OCI-LY7 (cell line): Measurements from ENCODE around the gene FAM3B. TPM values are rescaled to one million over a fixed set of nuclear protein-coding genes. Genes with fewer than 3 reads are reported as not detected.

Source experiments
- BruUV-seq: library from RNA; stranded (reverse); fragments of 400-500 nt; replicated peaks from 2 replicates; lab custom pipeline; 2021; lab: Mats Ljungman, UMichigan
- CTCF ChIA-PET: fragments of 300-600 bp; sonication (Branson Sonifier 250); formaldehyde crosslinking; loops from one replicate; lab custom pipeline; 2022; ENCODE audit warnings: antibody characterized with exemption; ENCODE audit not compliant: unreplicated experiment; lab: Charles Lee
- POLR2A ChIA-PET: fragments of 300-600 bp; sonication (Branson Sonifier 250); formaldehyde crosslinking; loops from one replicate; lab custom pipeline; 2022; ENCODE audit warnings: antibody characterized with exemption; lab: Charles Lee
- DNase-seq: peaks from one replicate; pipeline ENCODE4 v3.0.0-alpha.2; 2015; ENCODE audit warnings: low spot score
- H2AFZ ChIP-seq: fragments of 200-600 bp; sonication (generic), shearing (Covaris generic); 2 replicates; pipeline ENCODE4 v1.6.1; 2014; ENCODE audit warnings: mild to moderate bottlenecking, antibody characterized with exemption, low read length, moderate library complexity
- H3K27ac ChIP-seq: fragments of 200-600 bp; sonication (generic); 2 replicates; pipeline ENCODE4 v1.5.1; 2014; ENCODE audit warnings: mixed run types, low read depth, mild to moderate bottlenecking, moderate library complexity, low read length, inconsistent platforms; ENCODE audit not compliant: poor library complexity, severe bottlenecking
- H3K36me3 ChIP-seq: fragments of 200-600 bp; sonication (generic); 2 replicates; pipeline ENCODE4 v1.6.1; 2014; ENCODE audit warnings: mild to moderate bottlenecking, antibody characterized with exemption, low read length, moderate library complexity, mixed read lengths; ENCODE audit not compliant: insufficient read depth
- H3K4me1 ChIP-seq: fragments of 200-600 bp; sonication (generic); 2 replicates; pipeline ENCODE4 v1.5.1; 2014; ENCODE audit warnings: mild to moderate bottlenecking, low read length; ENCODE audit not compliant: insufficient read depth, poor library complexity, severe bottlenecking
- H3K4me2 ChIP-seq: fragments of 200-600 bp; sonication (generic); 2 replicates; pipeline ENCODE4 v1.6.1; 2014; ENCODE audit warnings: mild to moderate bottlenecking, low read length
- H3K4me3 ChIP-seq: fragments of 200-600 bp; sonication (generic); 2 replicates; pipeline ENCODE4 v1.5.1; 2014; ENCODE audit warnings: mild to moderate bottlenecking, low read depth, low read length; ENCODE audit not compliant: poor library complexity, severe bottlenecking
- H3K79me2 ChIP-seq: fragments of 200-600 bp; sonication (generic); 2 replicates; pipeline ENCODE4 v1.6.1; 2016; ENCODE audit warnings: low read depth, mild to moderate bottlenecking, low read length, moderate library complexity, mixed read lengths; ENCODE audit not compliant: insufficient read depth
- H3K9me2 ChIP-seq: fragments of 200-600 bp; sonication (generic); 2 replicates; pipeline ENCODE4 v1.6.1; 2016; ENCODE audit warnings: mild to moderate bottlenecking, low read length, mixed read lengths; ENCODE audit not compliant: insufficient read depth
- H3K9me3 ChIP-seq: fragments of 200-600 bp; sonication (generic); 2 replicates; pipeline ENCODE4 v1.6.1; 2014; ENCODE audit warnings: mild to moderate bottlenecking, mixed run types, low read length, mixed read lengths
- H4K20me1 ChIP-seq: fragments of 200-600 bp; sonication (generic); 2 replicates; pipeline ENCODE4 v1.6.1; 2014; ENCODE audit warnings: mild to moderate bottlenecking, antibody characterized with exemption, low read length, moderate library complexity, mixed read lengths; ENCODE audit not compliant: insufficient read depth
- CTCF ChIP-seq: fragments of 200-600 bp; sonication (generic); conservative IDR thresholded peaks from 2 replicates; pipeline ENCODE4 v1.5.1; 2014; ENCODE audit warnings: mild to moderate bottlenecking, antibody characterized with exemption, low read length, moderate library complexity, mixed read lengths
- EZH2phosphoT487 ChIP-seq: fragments of 200-600 bp; sonication (generic); IDR thresholded peaks from 2 replicates; pipeline ENCODE4 v1.6.1; 2018; ENCODE audit warnings: low read depth, borderline replicate concordance, mild to moderate bottlenecking, mixed run types, antibody characterized with exemption, low read length, moderate library complexity, mixed read lengths
- intact Hi-C: fragments of 100-400 bp; cut with micrococcal nuclease; formaldehyde crosslinking; loops from one replicate; pipeline ENCODE4 v1.10.0; 2022; ENCODE audit not compliant: unreplicated experiment
- total RNA-seq, 2 experiments: library from RNA; depleted of rRNA in 1 of 2; stranded (reverse); fragments of >200 nt in 1 of 2; shearing (Covaris generic) in 1 of 2; gene quantifications; 2 replicates each; pipeline ENCODE4 v1.2.3, GENCODE V29; 2014 to 2022

The FAM3B gene
- total RNA-seq, 2 experiments from 2014 or later, result 0.19 TPM; not detected in 1

DNA sequence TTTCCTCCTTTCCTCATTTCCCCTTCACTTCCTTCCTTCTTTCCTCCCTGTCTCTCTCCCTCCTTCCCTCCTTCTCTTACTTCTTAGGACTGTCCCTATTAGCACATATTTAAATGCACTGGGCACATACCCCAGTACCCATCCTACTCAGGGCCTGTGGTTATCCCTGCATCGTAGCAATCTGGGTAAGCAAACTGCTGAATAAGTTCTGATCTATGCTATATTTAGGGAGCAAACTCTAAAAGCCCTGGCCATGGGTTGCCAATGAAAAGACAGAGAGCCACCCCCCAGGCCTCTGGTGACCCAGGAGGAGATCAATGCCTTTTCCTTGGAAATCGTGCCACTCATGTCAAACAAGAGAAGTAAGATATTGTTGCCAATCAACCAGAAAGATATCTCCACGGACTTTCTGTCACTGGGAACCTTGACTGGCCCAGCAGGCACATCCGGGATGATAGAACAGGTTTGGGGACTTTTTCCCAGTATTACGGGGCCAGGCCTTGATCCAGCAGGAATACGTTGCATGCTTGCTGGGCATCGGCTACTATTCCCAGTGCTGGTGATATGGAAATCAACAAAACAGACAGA is 5.4 kb downstream of the FAM3B start:
- intact Hi-C loops, result loop anchor here (1.0 to 5.0 kb wide), 4 partner anchors 39 to 138 kb away; partner anchors contain the start of gene MX1
- Histone ChIP-seq H3K9me2 (no peaks in the 10 kb centered on the region), H3K4me1 (peaks cover 54% of the 10 kb centered on the region), H3K9me3 (no peaks in the 10 kb centered on the region), H3K27ac (peak overlapping the region; percentile 96), H3K4me3 (peak overlapping the region; percentile 17), H3K79me2 (no peaks in the 10 kb centered on the region), H3K4me2 (peak overlapping the region; percentile 69), H3K36me3 (no peaks in the 10 kb centered on the region), H4K20me1 (no peaks in the 10 kb centered on the region), H2AFZ (peak overlapping the region; percentile 82; the same call in 1 of the 2 replicates)
- no peak for TF ChIP-seq CTCF
- no peak for TF ChIP-seq EZH2phosphoT487
- ChIA-PET CTCF (interaction anchor here (1.4 kb wide), 1 partner anchor 47 kb away, joined by 5 read pairs; no protein-coding TSS in a partner anchor), POLR2A (no interaction called here)
- peak; percentile 26 for DNase-seq
- BruUV-seq, result no TSS peak

DNA sequence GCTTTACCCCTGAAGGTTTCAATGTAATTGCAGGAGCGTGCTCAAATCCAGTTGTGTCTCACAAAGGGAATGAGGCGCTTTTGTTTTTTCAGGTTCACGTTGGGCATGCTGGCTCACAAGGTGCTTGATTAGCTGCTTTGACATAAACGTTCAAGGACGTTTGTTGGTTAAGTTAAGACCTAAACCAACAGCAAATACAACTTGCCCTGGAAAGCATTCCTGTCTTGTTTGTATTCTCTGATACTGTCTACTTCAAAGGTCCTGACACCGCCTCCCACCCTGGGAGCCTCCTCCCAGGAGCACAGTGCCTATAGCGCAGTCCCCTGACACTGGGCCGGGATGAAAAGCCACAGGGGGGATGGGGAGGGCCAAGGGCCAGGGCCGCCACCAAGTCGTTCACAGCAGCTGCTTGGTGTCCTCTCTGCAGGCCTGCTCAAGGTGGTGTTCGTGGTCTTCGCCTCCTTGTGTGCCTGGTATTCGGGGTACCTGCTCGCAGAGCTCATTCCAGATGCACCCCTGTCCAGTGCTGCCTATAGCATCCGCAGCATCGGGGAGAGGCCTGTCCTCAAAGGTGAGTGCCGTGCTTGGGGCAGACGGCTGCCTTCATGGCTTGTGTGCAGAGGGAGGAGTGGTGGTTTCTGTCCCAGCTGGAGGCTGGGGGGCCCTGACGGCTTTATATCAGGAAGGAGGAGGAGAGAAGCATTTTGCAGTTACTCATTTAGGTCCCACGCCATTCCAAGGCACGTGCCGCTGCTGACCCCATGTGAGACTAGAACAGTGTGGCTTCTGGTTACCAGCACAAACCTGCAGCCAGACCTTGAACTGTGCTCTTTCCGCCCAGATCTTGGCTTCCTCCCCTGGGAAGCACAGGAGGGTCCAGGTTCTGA is 6.1 kb downstream of the FAM3B start:
- no TSS peak for BruUV-seq
- no peak for TF ChIP-seq CTCF
- no peak for TF ChIP-seq EZH2phosphoT487
- Histone ChIP-seq H3K4me3 (no peak overlapping the region), H3K36me3 (no peaks in the 10 kb centered on the region), H3K9me2 (no peaks in the 10 kb centered on the region), H3K4me2 (peak overlapping the region; percentile 69; the same call in 1 of the 2 replicates), H3K27ac (peak overlapping the region; percentile 96), H3K79me2 (no peaks in the 10 kb centered on the region), H3K4me1 (peaks cover 55% of the 10 kb centered on the region), H3K9me3 (no peaks in the 10 kb centered on the region), H4K20me1 (no peaks in the 10 kb centered on the region), H2AFZ (no peak overlapping the region; the same call in 1 of the 2 replicates)
- ChIA-PET CTCF (interaction anchor here (1.0 to 1.5 kb wide), 2 partner anchors 9 to 46 kb away, joined by 3 to 4 read pairs; no protein-coding TSS in a partner anchor), POLR2A (interaction anchor here (0.6 kb wide), 1 partner anchor 23 kb away, joined by 3 read pairs; no protein-coding TSS in a partner anchor)
- no peak for DNase-seq
- intact Hi-C loops, result loop anchor here (5.0 kb wide), 1 partner anchor 105 kb away; the partner anchor contains the start of gene MX1
